ENCODE results near the gene VIL1. TPM values are rescaled to one million over a fixed set of nuclear protein-coding genes. Genes with fewer than 3 reads are reported as not detected.

VIL1 gene
- total RNA-seq, 2 donors from 2014 or later, result 0.09 TPM; not detected in 1

- no peaks in the 10 kb centered on the region for H3K9me3 ChIP-seq
- H3K27me3 ChIP-seq (replicated peaks; ENCODE audit: insufficient read depth), result no peaks in the 10 kb centered on the region
- H3K4me1 ChIP-seq (replicated peaks), result peaks cover 6% of the 10 kb centered on the region
- TF ChIP-seq POLR2AphosphoS5 (IDR thresholded peaks at IDR 0.05), result no peak
- peak in 1 of 4 experiments; percentile 7 for TF ChIP-seq CTCF (IDR thresholded peaks at IDR 0.05)
- TF ChIP-seq POLR2A (IDR thresholded peaks at IDR 0.05), result peak; percentile 17
- DNase-seq (ENCODE audit: low spot score), result peak; percentile 71
- H3K36me3 ChIP-seq, result peaks cover 0 to 2% of the 10 kb centered on the region in 2 donors
- 1% methylated on average over 27 of the region's 27 CpGs for WGBS
- peak overlapping the region; percentile 99 to 100 for H3K27ac ChIP-seq
- peak overlapping the region; percentile 99 to 100 for H3K4me3 ChIP-seq
- intact Hi-C loops (cut with DNase I), result loop anchor here (2.0 to 5.0 kb wide), 2 partner anchors 104 to 125 kb away; partner anchors contain the start of genes AAMP, PNKD and TMBIM1
Measured at GRCh38 chr2:218396688-218397462, 22.0 kb upstream of the VIL1 start.

- peak overlapping the region; percentile 99 to 100 for H3K4me3 ChIP-seq
- no peaks in the 10 kb centered on the region for H3K9me3 ChIP-seq
- intact Hi-C loops (cut with DNase I), result loop anchor here (2.0 to 5.0 kb wide), 2 partner anchors 105 to 125 kb away; partner anchors contain the start of genes AAMP, PNKD and TMBIM1
- DNase-seq (ENCODE audit: low spot score), result no peak
- TF ChIP-seq POLR2A (IDR thresholded peaks at IDR 0.05), result no peak
- TF ChIP-seq POLR2AphosphoS5 (IDR thresholded peaks at IDR 0.05), result no peak
- TF ChIP-seq CTCF (IDR thresholded peaks at IDR 0.05), result no peak
- H3K4me1 ChIP-seq (replicated peaks), result peaks cover 12% of the 10 kb centered on the region
- peaks cover under 1 to 7% of the 10 kb centered on the region in 2 donors for H3K36me3 ChIP-seq
- peak overlapping the region; percentile 99 to 100 for H3K27ac ChIP-seq
- 2% methylated on average over 12 of the region's 12 CpGs for WGBS
- no peaks in the 10 kb centered on the region for H3K27me3 ChIP-seq (replicated peaks; ENCODE audit: insufficient read depth)
Measured at GRCh38 chr2:218397463-218397819, 21.5 kb upstream of the VIL1 start.

- Histone ChIP-seq H3K27me3 (replicated peaks; ENCODE audit: insufficient read depth) (no peaks in the 10 kb centered on the region), H3K9me3 (no peaks in the 10 kb centered on the region), H3K36me3 (peaks cover 5 to 10% of the 10 kb centered on the region in 2 donors), H3K4me3 (peak overlapping the region; percentile 99 to 100), H3K4me1 (replicated peaks) (peaks cover 15% of the 10 kb centered on the region), H3K27ac (peak overlapping the region; percentile 99 to 100)
- WGBS, result under 1% methylated on average over 35 of the region's 35 CpGs
- DNase-seq (ENCODE audit: low spot score), result peak; percentile 60
- intact Hi-C loops (cut with DNase I), result loop anchor here (2.0 to 5.0 kb wide), 2 partner anchors 105 to 126 kb away; partner anchors contain the start of genes AAMP, PNKD and TMBIM1
- TF ChIP-seq CTCF (IDR thresholded peaks at IDR 0.05), result no peak
- TF ChIP-seq POLR2A (IDR thresholded peaks at IDR 0.05), result no peak
- peak; percentile 29 for TF ChIP-seq POLR2AphosphoS5 (IDR thresholded peaks at IDR 0.05)
Measured at GRCh38 chr2:218397820-218398436, 21.0 kb upstream of the VIL1 start.

- peak; percentile 75 for DNase-seq (ENCODE audit: low spot score)
- peak overlapping the region; percentile 99 to 100 for H3K27ac ChIP-seq
- H3K4me1 ChIP-seq (replicated peaks), result peaks cover 16% of the 10 kb centered on the region
- peak overlapping the region; percentile 99 to 100 for H3K4me3 ChIP-seq
- H3K9me3 ChIP-seq, result no peaks in the 10 kb centered on the region
- peak; percentile 21 for TF ChIP-seq POLR2A (IDR thresholded peaks at IDR 0.05)
- peak; percentile 13 for TF ChIP-seq POLR2AphosphoS5 (IDR thresholded peaks at IDR 0.05)
- TF ChIP-seq CTCF (IDR thresholded peaks at IDR 0.05), result peak in 1 of 4 experiments; percentile 31
- under 1% methylated on average over 73 of the region's 95 CpGs for whole genome bisulfite sequencing
- intact Hi-C loops (cut with DNase I), result loop anchor here (5.0 kb wide), 1 partner anchor 126 kb away; the partner anchor contains the start of genes AAMP and PNKD
- no peaks in the 10 kb centered on the region for H3K27me3 ChIP-seq (replicated peaks; ENCODE audit: insufficient read depth)
- H3K36me3 ChIP-seq, result peaks cover 7 to 17% of the 10 kb centered on the region in 2 donors
Measured at GRCh38 chr2:218398437-218399390, 20.2 kb upstream of the VIL1 start.

All from prostate gland (tissue), 2 donors.